ENCODE measurements around the gene PBOV1.
A peak's percentile ranks its signal among the peaks of the same experiment; 100 is the strongest.

PBOV1 gene

DNA sequence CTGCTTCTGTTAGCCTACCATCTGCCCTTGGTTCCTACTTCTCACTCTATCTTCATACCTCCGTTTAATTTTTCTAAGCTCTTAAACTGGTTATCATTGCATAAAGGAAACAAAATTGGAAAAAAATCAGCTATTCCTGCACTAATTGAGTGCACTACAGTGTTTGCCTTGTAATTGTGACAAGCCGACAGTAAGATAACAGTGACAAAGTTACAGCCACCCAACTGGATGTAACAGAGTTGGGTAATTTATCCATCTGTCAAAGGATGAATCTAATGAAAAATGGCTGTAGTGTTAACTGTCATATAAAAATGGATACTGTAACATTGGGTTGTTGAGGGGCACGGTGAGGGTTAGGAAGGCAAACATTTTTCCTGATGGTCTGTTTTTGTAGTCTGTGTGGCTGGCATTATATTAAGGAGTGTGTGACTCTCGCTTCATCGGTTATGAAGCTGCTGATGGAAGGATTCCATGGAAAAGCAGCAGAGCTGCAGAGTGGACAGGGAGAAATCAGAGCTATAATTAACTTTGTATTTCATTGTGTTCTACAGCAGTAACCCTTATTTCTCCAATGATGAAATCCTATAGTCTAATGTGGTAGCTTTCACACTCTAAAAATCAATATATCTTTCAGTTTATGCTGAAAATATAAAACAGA is 12.7 kb downstream of the PBOV1 start:
- no peak for DNase-seq

DNA sequence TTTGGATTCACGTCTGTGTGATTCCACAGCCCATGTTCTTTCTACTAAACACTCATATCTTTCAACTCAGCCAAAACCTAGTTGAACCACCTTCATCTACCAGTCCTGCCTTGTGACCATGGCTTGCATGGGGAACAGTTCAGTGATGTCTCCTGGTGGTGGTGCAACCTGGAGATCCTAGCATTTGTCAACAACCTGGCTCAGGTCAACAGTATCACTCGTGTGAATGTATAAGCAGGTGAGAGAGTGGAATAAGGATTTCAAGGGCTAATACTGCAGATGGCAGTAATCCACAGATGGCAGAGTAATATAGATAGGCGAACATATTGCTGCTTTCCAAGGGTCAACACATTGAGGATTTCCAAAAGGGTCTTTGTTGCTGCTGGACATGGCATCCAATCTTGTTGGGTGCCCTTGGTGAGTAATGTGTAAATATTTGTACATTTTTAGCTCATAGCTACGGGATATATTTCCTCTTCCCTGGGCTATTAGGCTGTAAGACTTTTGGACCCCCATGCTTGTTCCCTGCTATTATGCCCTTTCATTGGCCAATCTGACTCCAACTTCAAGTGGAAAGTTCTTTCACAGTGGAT is 13.4 kb downstream of the PBOV1 start:
- DNase-seq = no peak

DNA sequence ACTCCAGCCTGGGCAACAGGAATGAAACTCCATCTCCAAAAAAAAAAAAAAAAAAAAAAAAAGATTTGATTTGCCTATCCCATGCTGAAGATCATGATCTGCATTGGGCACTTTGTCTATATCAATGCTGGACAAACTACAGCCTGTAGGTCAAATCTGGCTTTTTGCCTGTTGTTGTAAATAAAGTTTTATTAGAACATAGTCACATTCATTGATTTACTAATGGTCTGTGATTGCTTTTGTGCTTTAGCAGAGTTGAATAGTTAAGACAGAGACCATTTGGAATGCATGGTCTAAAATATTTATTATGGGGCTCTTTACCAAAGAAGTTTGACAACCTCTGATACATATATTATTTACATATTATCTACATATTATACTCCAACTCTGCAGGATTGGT is 14.0 kb downstream of the PBOV1 start:
- DNase-seq = no peak

DNA sequence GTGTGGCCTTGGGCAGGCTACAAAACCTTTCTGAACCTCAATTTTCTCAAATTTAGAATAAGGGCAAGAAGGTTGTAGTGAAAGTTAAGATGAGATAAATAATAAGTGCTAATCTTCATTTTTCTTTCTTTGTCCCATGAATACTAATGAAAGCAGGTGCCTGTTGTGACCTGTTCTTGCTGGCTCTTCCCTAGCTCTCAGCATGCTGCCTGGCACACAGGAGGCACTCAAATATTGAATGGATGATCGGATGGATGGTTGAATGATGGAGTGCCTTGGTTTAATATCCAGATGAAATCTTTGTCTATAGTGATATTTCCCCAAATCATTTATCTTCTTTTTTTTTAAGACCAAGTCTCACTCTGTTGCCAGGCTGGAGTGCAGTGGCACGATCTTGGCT is 15.0 kb downstream of the PBOV1 start:
- no peak for DNase-seq

DNA sequence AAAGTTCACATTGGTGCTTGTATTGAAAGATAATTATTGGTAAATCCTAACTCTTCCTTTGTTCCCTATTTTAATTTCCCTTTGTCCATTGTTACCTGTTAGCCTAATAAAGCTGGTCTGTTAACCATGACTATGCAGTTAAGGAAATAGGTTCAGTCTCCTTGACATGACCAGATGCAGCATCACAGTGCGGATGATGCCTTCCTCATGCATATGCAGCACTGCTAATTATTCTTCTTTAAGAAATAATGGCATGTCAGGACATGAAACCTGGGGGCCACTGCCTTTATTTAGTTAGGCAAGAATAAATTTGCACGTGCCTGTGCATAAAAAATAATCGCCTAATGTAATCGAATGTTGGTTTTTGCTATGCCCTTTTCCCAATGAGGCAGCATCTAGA is 16.5 kb downstream of the PBOV1 start:
- no peak for DNase-seq

DNA sequence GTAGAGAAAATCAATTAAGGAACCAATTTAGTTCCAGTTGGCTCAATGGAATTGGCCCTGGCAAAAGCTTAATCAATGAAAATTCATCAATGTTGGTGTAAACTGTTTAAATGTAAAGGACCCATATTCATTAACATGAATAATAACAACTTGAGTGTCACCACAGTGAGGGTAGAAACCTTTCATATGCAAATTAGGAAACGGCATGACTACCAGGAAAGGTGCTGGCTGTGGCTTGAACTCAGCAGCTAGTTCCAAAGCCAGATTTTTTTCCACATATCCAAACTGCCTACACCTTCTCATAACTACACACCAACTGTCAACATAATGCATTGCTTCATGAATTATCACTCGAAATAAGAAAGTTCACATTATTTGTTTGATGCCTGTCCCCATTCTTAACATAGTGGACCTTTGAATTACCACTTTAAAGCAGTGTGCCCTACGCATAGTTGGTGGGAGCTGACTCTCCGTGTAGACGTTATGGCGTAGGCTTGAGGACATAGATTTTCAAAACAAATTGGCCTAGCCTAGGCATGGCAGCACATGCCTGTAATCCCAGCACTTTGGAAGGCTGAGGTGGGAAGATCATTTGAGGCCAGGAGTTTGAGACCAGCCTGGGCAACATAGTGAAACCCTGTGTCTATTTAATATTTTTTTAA is 19.7 kb downstream of the PBOV1 start:
- no peak for DNase-seq

DNA sequence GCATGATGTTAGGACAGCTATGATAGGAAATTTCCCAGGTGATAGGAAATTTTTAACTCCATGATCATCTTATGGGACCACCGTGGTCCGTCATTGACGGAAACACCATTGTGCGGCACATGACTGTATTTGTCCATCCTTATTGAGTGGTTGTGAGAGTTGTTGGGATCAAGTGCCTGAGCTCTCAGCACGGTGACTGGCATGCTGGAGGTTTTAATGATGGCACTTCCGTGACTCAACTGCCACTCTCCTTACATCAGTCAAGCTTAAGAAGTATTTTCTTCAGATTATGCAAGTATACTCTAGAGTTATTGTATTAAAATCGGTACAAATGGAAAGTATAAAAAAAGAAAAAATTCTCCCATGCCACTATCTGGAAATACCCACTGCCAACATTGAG is 20.7 kb downstream of the PBOV1 start:
- DNase-seq = no peak

DNA sequence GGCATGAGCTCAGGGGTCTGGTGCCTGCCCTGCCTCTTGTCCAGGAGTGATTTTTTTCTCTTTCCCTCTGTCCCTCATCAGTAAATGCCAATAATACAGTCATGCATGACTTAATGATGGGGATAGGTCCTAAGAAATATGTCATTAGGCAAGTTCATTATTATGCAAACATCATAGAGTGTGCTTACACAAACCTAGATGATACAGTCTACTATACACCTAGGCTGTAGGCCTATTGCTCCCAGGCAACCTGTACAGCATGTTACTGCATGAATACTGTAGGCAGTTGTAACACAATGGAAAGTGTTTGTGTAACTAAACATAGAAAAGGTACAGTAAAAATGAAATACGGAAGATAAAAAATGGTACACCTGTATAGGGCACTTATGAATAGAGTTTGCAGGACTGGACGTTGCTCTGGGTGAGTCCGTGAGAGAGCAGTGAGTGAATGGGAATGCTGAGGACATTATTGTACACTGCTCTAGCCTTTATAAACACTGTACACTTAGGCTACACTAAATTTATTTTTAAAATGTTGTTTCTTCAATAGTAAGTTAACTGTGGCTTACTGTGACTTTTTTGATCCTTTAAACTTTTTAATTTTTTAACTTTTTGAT is 22.1 kb downstream of the PBOV1 start:
- no peak for DNase-seq

DNA sequence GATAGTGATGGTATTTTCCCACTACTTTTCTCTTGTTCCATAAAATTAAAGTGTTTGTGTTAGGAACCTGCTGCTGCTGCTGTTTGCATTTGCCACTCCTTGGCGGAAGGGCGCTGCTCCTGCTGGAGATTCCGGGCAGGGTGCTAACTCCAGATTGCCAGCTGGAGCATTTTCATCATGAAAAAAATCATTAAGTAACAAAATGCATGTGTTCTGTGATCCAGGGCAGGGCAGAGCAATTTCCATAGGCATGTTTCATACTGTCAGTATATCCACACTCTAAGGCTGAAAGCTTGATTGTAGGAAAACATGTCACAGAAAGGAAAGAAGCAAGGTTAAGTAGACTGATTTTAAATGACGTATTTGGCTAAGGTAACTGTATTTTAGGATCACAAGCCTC is 24.0 kb downstream of the PBOV1 start:
- DNase-seq = peak in 2 of 58 donors; percentile 5 to 10

DNA sequence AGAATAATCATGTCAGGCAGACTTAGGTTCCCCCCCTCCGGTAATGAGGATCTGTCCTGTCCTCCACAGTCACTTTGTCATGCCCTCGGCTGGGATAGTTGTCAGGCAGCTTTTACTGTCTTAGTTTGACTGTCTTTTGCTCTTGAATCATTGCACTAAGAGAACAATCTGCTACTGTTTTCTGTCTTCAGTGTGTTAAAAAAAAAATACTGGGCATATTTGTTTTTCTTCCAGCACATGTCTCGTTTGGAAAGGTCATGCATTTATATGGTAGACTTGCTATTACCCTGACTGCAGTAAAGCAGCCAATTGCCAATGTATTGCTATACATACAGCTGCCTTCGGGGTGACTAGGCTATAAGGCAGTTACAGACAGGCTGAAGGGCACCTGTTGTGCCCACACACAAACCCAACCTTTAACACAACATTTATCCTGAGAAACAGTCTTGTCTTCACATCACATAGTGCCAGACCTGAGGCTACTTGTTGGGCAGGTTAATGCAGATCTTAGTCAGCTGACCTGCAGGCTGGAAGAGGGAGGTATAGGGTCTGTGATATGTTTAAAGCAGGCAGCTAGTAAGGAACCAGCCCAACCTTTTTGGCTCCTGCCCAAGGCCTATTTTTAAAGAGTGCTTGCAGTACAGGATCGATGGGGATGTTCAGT is 29.9 kb downstream of the PBOV1 start:
- peak in 11 of 58 donors; percentile 8 to 63 (median 37) for DNase-seq

DNA sequence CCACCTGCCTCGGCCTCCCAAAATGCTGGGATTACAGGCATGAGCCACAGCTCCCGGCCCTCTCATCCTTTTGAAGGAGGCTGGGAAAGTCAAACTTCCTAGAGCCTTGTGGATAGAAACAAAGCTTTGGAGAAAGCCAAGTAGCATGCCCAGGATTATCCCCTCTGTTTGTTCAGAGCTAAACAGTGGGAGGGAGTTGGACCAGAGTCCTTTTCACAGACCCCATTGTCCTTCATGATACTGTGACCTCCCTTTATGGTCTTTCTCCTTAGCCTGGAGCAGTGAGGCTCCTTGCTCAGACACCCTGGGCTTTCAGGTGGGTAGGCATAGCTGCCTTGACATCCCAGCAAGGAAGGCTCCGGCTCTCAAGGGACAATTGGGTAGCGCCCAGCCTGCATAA is 31.1 kb downstream of the PBOV1 start:
- no peak for DNase-seq

DNA sequence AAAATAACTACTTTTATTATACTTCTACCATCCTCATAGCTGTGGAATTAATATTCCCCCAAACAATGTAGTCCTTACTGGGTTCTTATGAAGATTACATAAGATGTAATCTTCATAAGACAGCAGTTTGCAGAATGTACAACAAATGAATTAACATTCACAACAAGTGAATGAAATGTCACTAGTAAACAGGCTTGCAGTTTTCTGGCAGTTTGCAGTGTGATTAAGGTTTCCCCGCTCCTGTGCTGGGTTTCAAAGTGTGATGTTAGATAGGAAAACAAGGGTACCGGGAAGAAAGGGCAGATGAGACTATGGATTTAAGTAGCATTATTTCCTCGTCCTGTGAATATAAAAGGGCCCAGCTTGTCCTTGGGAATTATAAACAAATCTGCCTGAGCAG is 34.1 kb downstream of the PBOV1 start:
- no peak for DNase-seq

DNA sequence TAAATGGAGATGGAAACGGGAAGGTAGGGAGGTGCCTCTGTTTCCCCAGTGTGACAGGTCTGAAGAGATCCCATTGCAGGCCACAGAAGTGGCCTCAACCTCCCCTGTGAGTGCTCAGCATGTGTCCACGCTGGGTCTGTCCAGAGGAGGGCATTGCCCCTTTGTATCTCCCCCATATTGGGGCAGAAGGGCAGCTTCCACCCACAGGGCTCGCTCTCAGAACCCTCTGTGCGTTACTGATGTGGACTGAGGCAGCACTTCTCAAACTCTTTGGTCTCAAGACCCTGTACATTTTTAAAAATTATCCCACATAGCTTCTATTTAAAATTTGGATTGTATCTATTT is 34.5 kb downstream of the PBOV1 start:
- DNase-seq = peak in 5 of 58 donors; percentile 13 to 62 (median 56)

DNA sequence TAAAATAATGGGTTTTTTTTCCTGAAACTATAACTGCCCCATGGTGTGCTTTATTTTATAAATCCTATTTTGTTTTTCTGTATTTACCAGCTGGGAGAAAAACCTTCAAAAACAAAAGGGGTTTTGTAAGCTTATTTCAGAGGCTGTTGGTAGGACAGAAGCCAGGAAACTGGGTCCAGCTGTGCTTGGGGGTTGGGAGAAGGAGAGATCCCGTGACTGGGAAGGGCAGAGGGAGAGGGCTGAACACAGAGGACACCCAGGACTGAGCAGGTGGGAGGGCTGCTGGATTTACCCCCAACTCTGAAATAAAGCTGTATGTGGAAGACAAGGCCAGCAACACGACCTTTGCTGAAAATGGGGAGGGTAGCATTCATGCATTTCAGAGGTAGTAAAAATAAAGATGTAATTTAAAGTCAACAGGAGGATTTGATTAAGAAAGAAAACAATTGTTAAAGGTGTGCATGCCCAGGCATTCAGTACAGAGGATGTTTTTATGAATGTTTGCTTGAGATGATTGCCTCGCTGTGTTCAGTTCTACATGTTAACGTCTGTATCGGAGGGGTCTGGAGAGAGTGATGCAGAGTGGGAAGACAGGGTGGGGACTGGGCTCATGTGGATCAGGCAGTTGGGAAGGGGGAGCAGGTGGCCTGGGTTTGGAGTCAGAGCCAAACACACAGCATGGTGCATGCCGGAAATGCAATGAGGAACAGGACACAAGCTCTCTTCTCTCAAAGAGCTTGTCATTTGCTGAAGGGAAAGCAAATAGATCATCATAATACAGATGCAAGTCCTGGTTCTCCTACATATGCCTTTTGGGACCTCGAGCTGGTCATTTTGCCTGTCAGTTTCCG is 35.1 kb downstream of the PBOV1 start:
- DNase-seq = peak in 53 of 58 donors; percentile 11 to 88 (median 64)

DNA sequence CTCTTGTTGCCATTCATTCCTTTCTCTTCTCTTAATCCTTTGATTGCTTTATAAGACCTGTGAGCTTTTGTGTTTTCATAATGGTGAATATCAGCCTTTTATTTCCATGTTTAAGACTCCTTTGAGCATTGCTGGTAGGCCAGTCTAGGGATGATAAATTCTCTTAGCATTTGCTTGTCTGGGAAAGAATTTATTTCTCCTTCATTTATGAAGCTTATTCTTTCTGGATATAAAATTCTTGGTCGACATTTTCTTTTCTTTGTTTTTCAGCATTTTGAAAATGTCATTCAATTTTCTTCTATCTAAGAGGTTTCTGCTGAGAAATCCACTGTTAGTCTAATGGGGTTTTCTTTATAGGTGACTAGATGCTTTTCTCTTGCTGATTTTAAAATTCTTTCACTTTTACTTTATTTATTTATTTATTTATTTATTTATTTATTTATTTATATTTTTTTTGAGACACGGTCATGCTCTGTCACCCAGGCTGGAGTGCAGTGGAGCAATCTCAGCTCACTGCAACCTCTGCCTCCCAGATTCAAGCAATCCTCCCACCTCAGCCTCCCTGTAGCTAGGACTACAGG is 41.5 kb downstream of the PBOV1 start:
- DNase-seq = no peak

DNA sequence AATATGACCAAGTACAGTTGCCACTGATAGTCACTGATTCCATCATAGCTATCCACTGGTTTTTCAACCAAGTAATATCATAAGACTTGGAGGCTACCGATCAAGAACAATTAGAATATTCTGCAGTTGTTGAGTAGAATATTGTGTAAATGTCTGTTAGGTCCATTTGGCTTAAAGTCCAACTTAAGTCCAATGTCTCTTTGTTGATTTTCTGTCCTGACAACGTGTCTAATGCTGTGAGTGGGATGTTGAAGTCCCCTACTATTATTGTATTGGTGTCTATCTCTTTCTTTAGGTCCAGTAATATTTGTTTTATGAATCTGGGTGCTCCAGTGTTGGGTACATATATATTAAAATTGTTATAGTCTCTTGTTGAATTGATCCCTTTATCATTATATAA is 42.7 kb downstream of the PBOV1 start:
- no peak for DNase-seq
